Mesendoderm (in vitro differentiated cells): ENCODE results near the gene GRIN1.

Experiments
- DNase-seq: peaks from one replicate; pipeline ENCODE4 v3.0.0; 2013
- H2AK5ac ChIP-seq: 2 replicates; pipeline ENCODE4 v1.6.1; 2013; ENCODE audit warnings: low read length, inconsistent platforms
- H2BK120ac ChIP-seq: 2 replicates; pipeline ENCODE4 v1.6.1; 2013; ENCODE audit warnings: low read depth, mild to moderate bottlenecking, low read length, moderate library complexity, mixed read lengths
- H2BK15ac ChIP-seq: replicated peaks from 2 replicates; pipeline ENCODE4 v1.6.1; 2013; ENCODE audit warnings: low read depth, mild to moderate bottlenecking, moderate library complexity
- H2BK5ac ChIP-seq: 2 replicates; pipeline ENCODE4 v1.6.1; 2013; ENCODE audit warnings: low read length, inconsistent platforms
- H3K18ac ChIP-seq: 2 replicates; pipeline ENCODE4 v1.6.1; 2013; ENCODE audit warnings: mild to moderate bottlenecking, low read length, mixed read lengths
- H3K23ac ChIP-seq: one replicate; pipeline ENCODE4 v1.6.1; 2013; ENCODE audit warnings: low read length
- H3K27ac ChIP-seq: 2 replicates; pipeline ENCODE4 v1.5.1; 2013; ENCODE audit warnings: low read depth, mild to moderate bottlenecking, inconsistent platforms, low read length, moderate library complexity
- H3K27me3 ChIP-seq: 2 replicates; pipeline ENCODE4 v1.6.1; 2013; ENCODE audit warnings: low read length, control low read depth, mild to moderate bottlenecking, inconsistent platforms; ENCODE audit not compliant: insufficient read depth, poor library complexity
- H3K36me3 ChIP-seq: 2 replicates; pipeline ENCODE4 v1.6.1; 2013; ENCODE audit warnings: low read length, inconsistent platforms; ENCODE audit not compliant: control insufficient read depth, insufficient read depth
- H3K4ac ChIP-seq: one replicate; pipeline ENCODE4 v1.6.1; 2013; ENCODE audit warnings: low read depth, mild to moderate bottlenecking, low read length, moderate library complexity
- H3K4me1 ChIP-seq: 2 replicates; pipeline ENCODE4 v1.6.1; 2013; ENCODE audit warnings: low read depth, low read length, inconsistent platforms; ENCODE audit not compliant: control insufficient read depth
- H3K4me2 ChIP-seq: 2 replicates; pipeline ENCODE4 v1.6.1; 2013; ENCODE audit warnings: low read length
- H3K4me3 ChIP-seq: 2 replicates; pipeline ENCODE4 v1.5.1; 2013; ENCODE audit warnings: mild to moderate bottlenecking, low read length
- H3K56ac ChIP-seq: one replicate; pipeline ENCODE4 v1.6.1; 2013; ENCODE audit warnings: low read length
- H3K79me1 ChIP-seq: 2 replicates; pipeline ENCODE4 v1.6.1; 2013; ENCODE audit warnings: low read length, inconsistent platforms
- H3K79me2 ChIP-seq: 2 replicates; pipeline ENCODE4 v1.6.1; 2013; ENCODE audit warnings: mild to moderate bottlenecking, low read length; ENCODE audit not compliant: control insufficient read depth, insufficient read depth
- H3K9ac ChIP-seq: 2 replicates; pipeline ENCODE4 v1.6.1; 2013; ENCODE audit warnings: low read length, inconsistent platforms
- H4K5ac ChIP-seq: one replicate; pipeline ENCODE4 v1.6.1; 2013; ENCODE audit warnings: low read length
- H4K8ac ChIP-seq: one replicate; pipeline ENCODE4 v1.6.1; 2013; ENCODE audit warnings: low read depth, mild to moderate bottlenecking, control low read depth, low read length, moderate library complexity
- WGBS: extraction: QIAGEN DNeasy Blood & Tissue Kit; methylation state at CpG from one replicate; pipeline ENCODE4 v1.1.7; 2013; ENCODE audit warnings: low lambda C conversion rate, missing lambda C conversion rate; ENCODE audit not compliant: insufficient coverage; ENCODE audit errors: extremely low coverage; 5-methylcytosine and 5-hydroxymethylcytosine counted together

Gene GRIN1

GRCh38 chr9:137145731-137146526 is 7.0 kb downstream of the GRIN1 start:
- Histone ChIP-seq H3K27me3 (no peaks in the 10 kb centered on the region), H3K4me3 (no peak overlapping the region), H3K79me1 (no peaks in the 10 kb centered on the region), H4K5ac (no peak overlapping the region), H3K9ac (no peak overlapping the region), H2BK15ac (no peak overlapping the region), H3K4me2 (no peak overlapping the region), H4K8ac (no peak overlapping the region), H3K27ac (no peak overlapping the region), H2BK5ac (no peak overlapping the region), H2BK120ac (no peak overlapping the region), H2AK5ac (no peak overlapping the region), H3K79me2 (no peaks in the 10 kb centered on the region), H3K4me1 (no peaks in the 10 kb centered on the region), H3K36me3 (no peaks in the 10 kb centered on the region), H3K18ac (no peak overlapping the region), H3K56ac (no peak overlapping the region), H3K23ac (no peak overlapping the region), H3K4ac (no peak overlapping the region)
- DNase-seq, result no peak
- WGBS, result no CpG with 5 or more reads among the region's 49 CpGs

GRCh38 chr9:137146527-137146918 is 7.6 kb downstream of the GRIN1 start:
- Histone ChIP-seq H3K23ac (no peak overlapping the region), H3K27me3 (no peaks in the 10 kb centered on the region), H2BK15ac (no peak overlapping the region), H2AK5ac (no peak overlapping the region), H3K79me2 (no peaks in the 10 kb centered on the region), H2BK5ac (no peak overlapping the region), H3K4me1 (no peaks in the 10 kb centered on the region), H4K5ac (no peak overlapping the region), H3K36me3 (no peaks in the 10 kb centered on the region), H3K27ac (no peak overlapping the region), H3K4me3 (no peak overlapping the region), H4K8ac (no peak overlapping the region), H3K79me1 (no peaks in the 10 kb centered on the region), H3K9ac (no peak overlapping the region), H3K4ac (no peak overlapping the region), H3K18ac (no peak overlapping the region), H2BK120ac (no peak overlapping the region), H3K56ac (no peak overlapping the region), H3K4me2 (no peak overlapping the region)
- WGBS, result no CpG with 5 or more reads among the region's 9 CpGs
- DNase-seq, result no peak

- Histone ChIP-seq H4K8ac (no peak overlapping the region), H3K4me2 (no peak overlapping the region), H3K79me2 (no peaks in the 10 kb centered on the region), H2BK5ac (no peak overlapping the region), H3K4me3 (no peak overlapping the region), H4K5ac (no peak overlapping the region), H3K56ac (no peak overlapping the region), H3K4me1 (no peaks in the 10 kb centered on the region), H2BK120ac (no peak overlapping the region), H3K23ac (no peak overlapping the region), H2BK15ac (no peak overlapping the region), H3K27me3 (no peaks in the 10 kb centered on the region), H3K36me3 (no peaks in the 10 kb centered on the region), H3K4ac (no peak overlapping the region), H3K79me1 (no peaks in the 10 kb centered on the region), H3K9ac (no peak overlapping the region), H2AK5ac (no peak overlapping the region), H3K18ac (no peak overlapping the region), H3K27ac (no peak overlapping the region)
- no CpG with 5 or more reads among the region's 26 CpGs for WGBS
- DNase-seq, result no peak
Measured at GRCh38 chr9:137147091-137147792, 8.3 kb downstream of the GRIN1 start.

DNA sequence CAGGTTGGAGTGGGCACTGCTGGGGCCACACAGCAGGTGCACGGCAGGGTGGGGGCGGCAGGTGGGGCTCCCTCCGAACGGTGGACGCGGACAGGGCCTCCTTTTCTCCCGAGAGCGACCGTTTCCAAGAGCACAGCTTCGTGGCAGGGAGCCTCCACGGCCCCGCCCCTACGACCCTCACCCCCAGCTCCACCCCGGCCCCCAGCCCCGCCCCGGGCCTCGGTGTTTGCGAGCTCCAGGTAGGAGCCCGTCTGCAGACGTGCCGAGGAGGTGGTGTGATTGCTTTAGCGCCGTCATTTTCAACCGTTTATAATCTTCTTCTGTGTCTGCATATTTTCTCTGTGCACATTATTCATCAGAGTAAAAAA is 8.8 kb downstream of the GRIN1 start:
- Histone ChIP-seq H2BK15ac (no peak overlapping the region), H3K79me2 (no peaks in the 10 kb centered on the region), H2AK5ac (no peak overlapping the region), H3K9ac (no peak overlapping the region), H3K36me3 (no peaks in the 10 kb centered on the region), H3K4me3 (no peak overlapping the region), H3K4me1 (no peaks in the 10 kb centered on the region), H3K18ac (no peak overlapping the region), H3K27ac (no peak overlapping the region), H2BK5ac (no peak overlapping the region), H3K23ac (no peak overlapping the region), H3K4ac (no peak overlapping the region), H2BK120ac (no peak overlapping the region), H3K4me2 (no peak overlapping the region), H3K27me3 (no peaks in the 10 kb centered on the region), H4K5ac (no peak overlapping the region), H4K8ac (no peak overlapping the region), H3K79me1 (no peaks in the 10 kb centered on the region), H3K56ac (no peak overlapping the region)
- WGBS, result no CpG with 5 or more reads among the region's 24 CpGs
- no peak for DNase-seq

DNA sequence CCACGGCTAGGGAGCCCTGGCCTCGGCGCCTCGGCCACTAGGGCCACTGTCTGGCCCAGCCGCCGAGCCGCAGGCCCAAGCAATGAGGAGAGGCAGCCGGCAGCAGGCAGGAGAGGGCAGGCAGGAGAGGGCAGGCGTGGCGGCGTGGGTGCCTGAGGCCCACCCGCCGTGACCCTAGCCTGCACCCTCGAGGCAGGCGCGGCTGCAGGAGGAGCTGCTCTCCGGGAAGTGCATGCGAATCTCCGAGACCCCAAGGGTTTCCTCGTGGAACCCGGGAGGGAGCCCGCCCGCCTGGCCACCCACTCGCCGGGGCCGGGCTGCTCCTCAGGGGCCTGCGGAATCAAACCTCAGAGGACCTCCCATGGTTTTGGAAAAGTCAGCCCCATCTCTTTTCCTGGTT is 9.3 kb downstream of the GRIN1 start:
- Histone ChIP-seq H3K18ac (no peak overlapping the region), H3K79me1 (no peaks in the 10 kb centered on the region), H3K23ac (no peak overlapping the region), H3K56ac (no peak overlapping the region), H3K4me2 (no peak overlapping the region), H4K8ac (no peak overlapping the region), H2BK15ac (no peak overlapping the region), H2BK5ac (no peak overlapping the region), H4K5ac (no peak overlapping the region), H3K4ac (no peak overlapping the region), H3K9ac (no peak overlapping the region), H3K79me2 (no peaks in the 10 kb centered on the region), H3K4me1 (no peaks in the 10 kb centered on the region), H3K27ac (no peak overlapping the region), H2BK120ac (no peak overlapping the region), H3K4me3 (no peak overlapping the region), H3K36me3 (no peaks in the 10 kb centered on the region), H2AK5ac (no peak overlapping the region), H3K27me3 (no peaks in the 10 kb centered on the region)
- no CpG with 5 or more reads among the region's 27 CpGs for WGBS
- no peak for DNase-seq
